ENCODE results near the gene RXRB.

RXRB gene

GRCh38 chr6:33206027-33206863, 5.8 kb upstream of the RXRB start:
- Histone ChIP-seq H3K27ac (no peak overlapping the region), H3K9me3 (no peaks in the 10 kb centered on the region), H3K36me3 (peaks cover 23% of the 10 kb centered on the region), H3K27me3 (peaks cover 21% of the 10 kb centered on the region), H3K4me1 (ENCODE audit: control insufficient read depth in 1 of 2, insufficient read depth in 1 of 2, low read depth in 1 of 2, low read length in 1 of 2) (peaks cover 36 to 46% of the 10 kb centered on the region in 2 experiments), H3K4me3 (ENCODE audit: low read depth in 1 of 2, low read length in 1 of 2) (no peak overlapping the region)
- no peak for TF ChIP-seq CTCF (IDR thresholded peaks at IDR 0.05)

- Histone ChIP-seq H3K4me3 (ENCODE audit: low read depth in 1 of 2, low read length in 1 of 2) (peak overlapping the region; percentile 74 to 81), H3K4me1 (ENCODE audit: control insufficient read depth in 1 of 2, insufficient read depth in 1 of 2, low read depth in 1 of 2, low read length in 1 of 2) (peaks cover 42 to 51% of the 10 kb centered on the region in 2 experiments), H3K9me3 (no peaks in the 10 kb centered on the region), H3K27ac (no peak overlapping the region), H3K36me3 (peaks cover 23% of the 10 kb centered on the region), H3K27me3 (peaks cover 21% of the 10 kb centered on the region)
- no peak for TF ChIP-seq CTCF (IDR thresholded peaks at IDR 0.05)
Measured at GRCh38 chr6:33205191-33206026, 4.9 kb upstream of the RXRB start.

- Histone ChIP-seq H3K27me3 (peaks cover 21% of the 10 kb centered on the region), H3K4me1 (ENCODE audit: control insufficient read depth in 1 of 2, insufficient read depth in 1 of 2, low read depth in 1 of 2, low read length in 1 of 2) (peaks cover 45 to 56% of the 10 kb centered on the region in 2 experiments), H3K27ac (peak within 1 kb of the TSS; percentile 31), H3K36me3 (peaks cover 23% of the 10 kb centered on the region), H3K4me3 (ENCODE audit: low read depth in 1 of 2, low read length in 1 of 2) (peak within 1 kb of the TSS; percentile 74 to 81), H3K9me3 (no peaks in the 10 kb centered on the region)
- TF ChIP-seq CTCF (IDR thresholded peaks at IDR 0.05): no peak
Measured at GRCh38 chr6:33204415-33205190, 4.1 kb upstream of the RXRB start, which contains the start of gene HSD17B8. Gene HSD17B8 (plus strand): TSS chr6:33204655. CDS start chr6:33204669, 14 bp downstream.

GRCh38 chr6:33204165-33204414, 3.6 kb upstream of the RXRB start:
- H3K9me3 ChIP-seq: no peaks in the 10 kb centered on the region
- H3K27me3 ChIP-seq: peaks cover 21% of the 10 kb centered on the region
- peaks cover 49 to 61% of the 10 kb centered on the region in 2 experiments for H3K4me1 ChIP-seq (ENCODE audit: control insufficient read depth in 1 of 2, insufficient read depth in 1 of 2, low read depth in 1 of 2, low read length in 1 of 2)
- no peak for TF ChIP-seq CTCF (IDR thresholded peaks at IDR 0.05)
- H3K36me3 ChIP-seq: peaks cover 23% of the 10 kb centered on the region
- H3K4me3 ChIP-seq (ENCODE audit: low read depth in 1 of 2, low read length in 1 of 2): peak overlapping the region; percentile 74 to 81
- peak overlapping the region; percentile 30 for H3K27ac ChIP-seq

GRCh38 chr6:33203443-33204164, 3.1 kb upstream of the RXRB start:
- Histone ChIP-seq H3K36me3 (peaks cover 23% of the 10 kb centered on the region), H3K4me1 (ENCODE audit: control insufficient read depth in 1 of 2, insufficient read depth in 1 of 2, low read depth in 1 of 2, low read length in 1 of 2) (peaks cover 45 to 60% of the 10 kb centered on the region in 2 experiments), H3K27ac (peak overlapping the region; percentile 30), H3K27me3 (peaks cover 21% of the 10 kb centered on the region), H3K4me3 (ENCODE audit: low read depth in 1 of 2, low read length in 1 of 2) (peak overlapping the region; percentile 74 to 81), H3K9me3 (no peaks in the 10 kb centered on the region)
- TF ChIP-seq CTCF (IDR thresholded peaks at IDR 0.05): no peak

Data from neutrophil (primary cell).